Cardiac muscle cell (in vitro differentiated cells and primary cell): ENCODE results near the gene CCPG1. TPM values are rescaled to one million over a fixed set of nuclear protein-coding genes. Genes with fewer than 3 reads are reported as not detected.

ENCODE experiments used
- DNase-seq, 2 donors: peaks; one replicate each; pipeline versions ENCODE4 v3.0.0 to v3.0.0-alpha.2; 2010 to 2017; ENCODE audit warnings: low read depth in 1 of 2, low spot score in 1 of 2
- H3K27ac ChIP-seq: fragments of 200-600 bp; sonication (generic); 2 replicates; pipeline ENCODE4 v1.5.1; 2016
- H3K27me3 ChIP-seq: fragments of 200-600 bp; sonication (generic); 2 replicates; pipeline ENCODE4 v1.6.0; 2016; ENCODE audit warnings: control low read depth
- H3K36me3 ChIP-seq: fragments of 200-600 bp; sonication (generic); 2 replicates; pipeline ENCODE4 v1.5.1; 2016; ENCODE audit warnings: control low read depth
- H3K4me1 ChIP-seq: fragments of 200-600 bp; sonication (generic); 2 replicates; pipeline ENCODE4 v1.8.1; 2017; ENCODE audit warnings: low read depth, mild to moderate bottlenecking, mixed run types
- H3K4me3 ChIP-seq: fragments of 200-600 bp; sonication (generic); 2 replicates; pipeline ENCODE4 v1.5.1; 2016; ENCODE audit warnings: mild to moderate bottlenecking
- H3K9me3 ChIP-seq: fragments of 200-600 bp; sonication (generic); 2 replicates; pipeline ENCODE4 v1.5.1; 2017; ENCODE audit warnings: low read depth, mild to moderate bottlenecking, control low read depth
- polyA plus RNA-seq: library from polyadenylated mRNA; unstranded; fragments of >200 nt; fragmentation: Nextera tagmentation; extraction: Ambion mirVana; gene quantifications from 2 replicates; pipeline ENCODE4 v1.2.1, GENCODE V29; 2016
- total RNA-seq: library from RNA; depleted of rRNA; stranded (reverse); fragments of >200 nt; gene quantifications from 2 replicates; pipeline ENCODE4 v1.2.3, GENCODE V29; 2016
- TF ChIP-seq, protein P1 (sequence below): IDR thresholded peaks from 2 replicates; pipeline ENCODE4 v1.5.1; 2012; ENCODE audit warnings: low read depth, mild to moderate bottlenecking, low read length

CCPG1 gene
- total and polyA plus RNA-seq, 2 experiments from 2014 or later: 25.1 to 34.1 TPM

DNA sequence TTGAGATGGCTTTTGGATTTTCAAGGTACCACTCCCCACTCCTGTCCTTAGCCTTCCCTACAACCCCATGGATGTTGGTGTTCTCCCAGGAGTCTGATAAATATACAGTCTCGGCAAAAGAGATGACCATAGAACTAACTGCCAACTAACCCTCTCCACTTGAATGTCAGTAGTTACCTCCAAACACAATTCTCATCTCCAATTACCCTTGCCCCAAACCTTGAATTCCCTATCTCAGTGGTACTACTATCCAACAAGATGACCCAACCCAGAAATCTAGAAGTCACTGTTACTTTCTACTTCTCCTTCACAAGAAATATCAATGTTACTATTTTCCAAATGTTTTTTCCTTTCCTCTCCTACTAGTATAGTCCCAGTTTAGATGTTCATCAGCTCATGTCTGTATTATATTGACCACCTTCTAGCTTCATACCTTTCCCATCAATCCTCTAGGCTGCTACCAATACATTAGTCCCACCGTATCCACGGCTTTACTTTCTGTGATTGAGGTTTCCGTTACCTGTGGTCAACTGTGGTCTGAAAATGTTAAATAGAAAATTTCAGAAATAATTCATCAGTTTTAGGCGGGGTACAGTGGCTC, 51.1 kb downstream of the CCPG1 start:
- H3K9me3 ChIP-seq: no peaks in the 10 kb centered on the region
- H3K36me3 ChIP-seq: peaks cover 5% of the 10 kb centered on the region
- TF ChIP-seq, protein P1, sequence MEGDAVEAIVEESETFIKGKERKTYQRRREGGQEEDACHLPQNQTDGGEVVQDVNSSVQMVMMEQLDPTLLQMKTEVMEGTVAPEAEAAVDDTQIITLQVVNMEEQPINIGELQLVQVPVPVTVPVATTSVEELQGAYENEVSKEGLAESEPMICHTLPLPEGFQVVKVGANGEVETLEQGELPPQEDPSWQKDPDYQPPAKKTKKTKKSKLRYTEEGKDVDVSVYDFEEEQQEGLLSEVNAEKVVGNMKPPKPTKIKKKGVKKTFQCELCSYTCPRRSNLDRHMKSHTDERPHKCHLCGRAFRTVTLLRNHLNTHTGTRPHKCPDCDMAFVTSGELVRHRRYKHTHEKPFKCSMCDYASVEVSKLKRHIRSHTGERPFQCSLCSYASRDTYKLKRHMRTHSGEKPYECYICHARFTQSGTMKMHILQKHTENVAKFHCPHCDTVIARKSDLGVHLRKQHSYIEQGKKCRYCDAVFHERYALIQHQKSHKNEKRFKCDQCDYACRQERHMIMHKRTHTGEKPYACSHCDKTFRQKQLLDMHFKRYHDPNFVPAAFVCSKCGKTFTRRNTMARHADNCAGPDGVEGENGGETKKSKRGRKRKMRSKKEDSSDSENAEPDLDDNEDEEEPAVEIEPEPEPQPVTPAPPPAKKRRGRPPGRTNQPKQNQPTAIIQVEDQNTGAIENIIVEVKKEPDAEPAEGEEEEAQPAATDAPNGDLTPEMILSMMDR: no peak
- no peaks in the 10 kb centered on the region for H3K4me1 ChIP-seq
- DNase-seq: no peak
- no peak overlapping the region for H3K4me3 ChIP-seq
- H3K27ac ChIP-seq: no peak overlapping the region
- no peaks in the 10 kb centered on the region for H3K27me3 ChIP-seq

DNA sequence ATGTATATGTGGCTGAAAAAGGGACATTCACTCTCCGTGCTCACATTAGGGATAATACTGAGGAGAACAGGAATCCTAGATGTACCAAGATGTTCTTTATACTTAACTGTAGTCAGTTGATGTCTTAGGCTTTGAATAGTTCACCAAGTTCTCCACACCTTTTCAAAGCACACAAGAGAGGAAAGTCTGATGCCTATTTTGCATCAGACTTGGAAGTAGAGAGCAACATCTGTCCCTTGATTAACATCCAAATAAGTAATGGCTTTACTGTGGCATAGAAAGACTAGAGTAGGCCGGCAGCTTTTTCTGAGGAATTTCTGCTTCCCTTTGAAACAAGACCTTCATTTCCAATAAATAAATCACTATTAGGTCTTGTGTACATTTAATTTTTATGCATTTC, 55.1 kb downstream of the CCPG1 start:
- H3K36me3 ChIP-seq: peaks cover 5% of the 10 kb centered on the region
- no peaks in the 10 kb centered on the region for H3K27me3 ChIP-seq
- no peak overlapping the region for H3K4me3 ChIP-seq
- no peak overlapping the region for H3K27ac ChIP-seq
- DNase-seq: no peak
- no peaks in the 10 kb centered on the region for H3K4me1 ChIP-seq
- no peaks in the 10 kb centered on the region for H3K9me3 ChIP-seq
- TF ChIP-seq, protein P1: no peak

DNA sequence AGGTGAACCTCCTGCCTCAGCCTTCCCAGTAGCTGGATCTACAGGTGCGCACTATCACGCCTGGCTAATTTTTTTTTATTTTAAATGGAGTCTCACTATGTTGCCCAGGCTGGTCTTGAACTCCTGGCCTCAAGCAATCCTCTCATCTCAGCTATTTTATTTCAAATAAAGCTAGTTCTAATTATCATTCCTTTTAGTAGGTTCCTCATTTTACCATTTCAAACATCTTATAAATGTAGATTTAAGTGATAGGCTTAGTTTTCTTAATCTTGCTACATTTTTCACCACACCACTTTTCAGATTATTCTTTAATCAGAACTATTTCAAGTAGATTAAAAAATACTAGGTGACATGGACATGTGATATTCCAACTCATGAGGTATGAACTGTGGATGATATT, 58.9 kb downstream of the CCPG1 start:
- DNase-seq: no peak
- H3K27ac ChIP-seq: no peak overlapping the region
- H3K4me3 ChIP-seq: no peak overlapping the region
- peaks cover 4% of the 10 kb centered on the region for H3K4me1 ChIP-seq
- no peaks in the 10 kb centered on the region for H3K27me3 ChIP-seq
- no peaks in the 10 kb centered on the region for H3K9me3 ChIP-seq
- TF ChIP-seq, protein P1: no peak
- H3K36me3 ChIP-seq: no peaks in the 10 kb centered on the region

DNA sequence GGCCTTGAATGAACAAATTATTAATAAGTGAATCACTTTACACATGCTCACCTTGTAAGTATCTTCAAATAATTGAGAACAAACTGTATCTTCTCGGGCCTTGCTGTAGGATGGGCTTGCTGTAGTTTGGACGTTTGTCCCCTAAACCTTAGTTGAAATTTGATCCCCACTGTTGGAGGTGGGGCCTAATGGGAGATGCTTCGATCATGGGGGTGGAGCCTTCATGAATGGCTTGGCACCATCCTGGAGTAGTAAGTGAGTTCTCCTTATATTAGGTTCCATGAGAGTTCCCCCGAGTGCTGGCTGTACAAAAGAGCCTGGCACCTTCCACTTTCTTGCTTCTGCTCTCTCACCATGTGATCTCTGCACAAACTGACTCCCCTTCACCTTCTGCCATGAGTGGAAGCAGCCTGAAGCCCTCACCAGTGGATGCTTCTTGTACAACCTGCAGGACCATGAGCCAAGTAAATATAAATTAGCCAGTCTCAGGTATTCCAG, 59.8 kb downstream of the CCPG1 start:
- H3K36me3 ChIP-seq: no peaks in the 10 kb centered on the region
- H3K9me3 ChIP-seq: no peaks in the 10 kb centered on the region
- no peaks in the 10 kb centered on the region for H3K27me3 ChIP-seq
- TF ChIP-seq, protein P1: no peak
- DNase-seq: no peak
- no peak overlapping the region for H3K27ac ChIP-seq
- H3K4me1 ChIP-seq: peaks cover 9% of the 10 kb centered on the region
- no peak overlapping the region for H3K4me3 ChIP-seq

DNA sequence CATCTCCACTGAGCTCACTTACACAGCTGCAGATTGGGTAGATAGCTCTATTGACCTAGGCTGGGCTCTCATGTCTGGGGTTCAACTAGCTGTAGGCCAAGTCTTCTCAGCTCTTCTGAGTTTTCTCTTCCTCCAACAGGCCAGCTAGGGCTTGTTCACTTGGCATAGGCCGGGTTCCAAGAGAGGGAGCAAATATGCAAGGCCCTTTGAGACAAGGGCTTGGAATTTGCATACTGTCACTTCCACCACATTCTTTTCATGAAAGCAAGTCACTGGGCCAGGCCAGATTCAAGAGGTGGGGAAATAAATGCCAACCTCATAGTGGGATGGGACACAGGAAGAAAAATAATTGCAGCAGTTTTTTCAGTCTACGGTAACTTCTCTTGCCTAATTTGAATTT, 64.0 kb downstream of the CCPG1 start:
- TF ChIP-seq, protein P1: no peak
- DNase-seq: peak; percentile 7 to 61
- no peaks in the 10 kb centered on the region for H3K36me3 ChIP-seq

More for the DNA sequence above, 64.0 kb downstream of the CCPG1 start:
- Histone ChIP-seq H3K4me3 (no peak overlapping the region), H3K27ac (peak overlapping the region; percentile 80), H3K27me3 (no peaks in the 10 kb centered on the region), H3K4me1 (peaks cover 9% of the 10 kb centered on the region), H3K9me3 (no peaks in the 10 kb centered on the region)
